ENCODE measurements around the gene ZNF619.

- TF ChIP-seq POLR2A (IDR thresholded peaks at IDR 0.05; ENCODE audit: low read length) (peak; percentile 24), GATA1 (IDR thresholded peaks at IDR 0.05; ENCODE audit: low read depth, low read length) (no peak)
These were observed 25.1 kb downstream of the ZNF619 start for GRCh38 chr3:40502034-40502433.
